GF-D8 (cell line): ENCODE data around the gene CDH22.

Experiments
- DNase-seq: peaks from one replicate; lab custom pipeline; 2025; lab: John Stamatoyannopoulos, UW

Gene CDH22

GRCh38 chr20:46240881-46241280 lies 67.4 kb downstream of the CDH22 start:
- DNase-seq = no peak

- no peak for DNase-seq
Measured at GRCh38 chr20:46240065-46240464, 68.2 kb downstream of the CDH22 start.

- no peak for DNase-seq
Measured at GRCh38 chr20:46237736-46238135, 70.6 kb downstream of the CDH22 start.

- no peak for DNase-seq
Measured at GRCh38 chr20:46237227-46237626, 71.1 kb downstream of the CDH22 start.

- no peak for DNase-seq
Measured at GRCh38 chr20:46235077-46235476, 73.2 kb downstream of the CDH22 start.

- no peak for DNase-seq
Measured at GRCh38 chr20:46233701-46234100, 74.6 kb downstream of the CDH22 start.

GRCh38 chr20:46232539-46232938 lies 75.8 kb downstream of the CDH22 start:
- DNase-seq = no peak

GRCh38 chr20:46230801-46231282 lies 77.5 kb downstream of the CDH22 start:
- no peak for DNase-seq

GRCh38 chr20:46230106-46230491 lies 78.2 kb downstream of the CDH22 start:
- DNase-seq = no peak

- DNase-seq = no peak
Measured at GRCh38 chr20:46229478-46230105, 78.7 kb downstream of the CDH22 start.

GRCh38 chr20:46228670-46229069 lies 79.6 kb downstream of the CDH22 start:
- DNase-seq = no peak

GRCh38 chr20:46227272-46227767 lies 81.0 kb downstream of the CDH22 start:
- no peak for DNase-seq

- DNase-seq = no peak
Measured at GRCh38 chr20:46226602-46227001, 81.7 kb downstream of the CDH22 start.

- DNase-seq = no peak
Measured at GRCh38 chr20:46222521-46223007, 85.7 kb downstream of the CDH22 start.

- no peak for DNase-seq
Measured at GRCh38 chr20:46221256-46221833, 87.0 kb downstream of the CDH22 start.

GRCh38 chr20:46220455-46221207 lies 87.7 kb downstream of the CDH22 start:
- no peak for DNase-seq

GRCh38 chr20:46219920-46220319 lies 88.4 kb downstream of the CDH22 start:
- no peak for DNase-seq

- no peak for DNase-seq
Measured at GRCh38 chr20:46219190-46219589, 89.1 kb downstream of the CDH22 start.

GRCh38 chr20:46218656-46219055 lies 89.6 kb downstream of the CDH22 start:
- no peak for DNase-seq

GRCh38 chr20:46217583-46217982 lies 90.7 kb downstream of the CDH22 start:
- no peak for DNase-seq

GRCh38 chr20:46216770-46217464 lies 91.4 kb downstream of the CDH22 start:
- DNase-seq = no peak
